Activated CD4-positive, alpha-beta T cell treated with anti-CD3 and anti-CD28 coated beads for 1 hour (primary cell): ENCODE results near the gene MUSTN1.

ENCODE experiments used
- DNase-seq: peaks from one replicate; pipeline ENCODE4 v3.0.0-alpha.2; 2020

The MUSTN1 gene

GRCh38 chr3:52834871-52835501, at the start of gene MUSTN1:
Gene MUSTN1, minus strand, starts transcription at chr3:52835019. Its CDS starts 71 bp downstream, at chr3:52834948.
- no peak for DNase-seq

DNA sequence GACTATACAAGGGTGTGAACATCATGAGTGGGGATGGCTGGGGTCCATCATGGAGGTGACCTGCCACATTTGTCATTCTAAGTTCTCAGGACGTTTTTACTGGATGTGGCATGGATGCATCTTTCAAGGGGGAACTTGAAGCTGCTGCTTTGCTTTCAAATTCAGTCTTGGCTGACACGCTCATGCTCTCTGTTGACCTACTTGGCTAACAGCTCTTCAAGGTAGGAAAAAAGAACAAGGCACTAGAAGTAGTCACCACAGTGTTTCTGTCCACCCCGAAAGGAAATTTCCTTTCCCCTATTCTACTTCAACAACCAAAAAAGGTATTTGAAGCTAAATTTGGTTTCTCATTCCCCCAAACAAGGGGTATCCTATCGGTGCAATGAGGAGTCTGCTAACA, 47.6 kb upstream of the MUSTN1 start:
- no peak for DNase-seq

- no peak for DNase-seq
Measured at GRCh38 chr3:52881871-52882270, 47.1 kb upstream of the MUSTN1 start.

DNA sequence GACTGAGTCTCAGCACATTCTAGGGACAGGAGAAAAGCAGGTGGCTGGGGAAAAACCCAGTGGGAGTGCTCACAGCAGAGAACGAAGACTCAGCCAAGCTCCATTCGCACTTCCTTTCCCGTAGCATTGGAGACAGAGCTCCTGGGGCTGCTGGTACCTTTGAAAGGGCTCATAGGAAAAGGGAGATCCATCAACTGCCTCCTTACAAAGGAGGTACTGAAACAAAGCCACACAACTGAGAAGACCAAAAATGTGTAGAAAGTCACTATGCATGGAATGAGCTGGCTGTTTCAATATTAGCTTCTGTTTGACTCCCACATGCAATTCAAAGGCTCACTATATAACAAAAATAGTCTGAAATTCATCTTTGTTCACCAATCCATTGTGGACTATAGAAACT, 45.7 kb upstream of the MUSTN1 start:
- no peak for DNase-seq

DNA sequence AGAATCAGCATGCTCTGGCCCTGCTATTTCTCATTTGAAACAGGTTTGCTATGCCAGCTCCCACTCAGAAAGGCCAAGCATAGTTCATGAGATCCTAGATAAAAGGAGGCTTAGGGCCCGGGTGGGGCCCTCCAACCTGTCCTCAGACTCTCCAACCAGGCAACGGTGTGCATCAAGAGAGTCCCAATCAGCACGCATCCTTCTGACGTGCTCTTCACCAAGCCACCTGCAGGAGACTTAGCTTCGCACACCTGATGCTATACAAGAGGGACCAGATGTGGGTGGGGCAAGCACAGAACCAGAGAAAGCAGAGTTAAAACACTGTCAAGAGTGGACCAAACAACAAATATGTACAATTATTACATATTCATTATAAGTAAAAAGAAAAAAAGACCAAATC, 45.2 kb upstream of the MUSTN1 start:
- DNase-seq = no peak

DNA sequence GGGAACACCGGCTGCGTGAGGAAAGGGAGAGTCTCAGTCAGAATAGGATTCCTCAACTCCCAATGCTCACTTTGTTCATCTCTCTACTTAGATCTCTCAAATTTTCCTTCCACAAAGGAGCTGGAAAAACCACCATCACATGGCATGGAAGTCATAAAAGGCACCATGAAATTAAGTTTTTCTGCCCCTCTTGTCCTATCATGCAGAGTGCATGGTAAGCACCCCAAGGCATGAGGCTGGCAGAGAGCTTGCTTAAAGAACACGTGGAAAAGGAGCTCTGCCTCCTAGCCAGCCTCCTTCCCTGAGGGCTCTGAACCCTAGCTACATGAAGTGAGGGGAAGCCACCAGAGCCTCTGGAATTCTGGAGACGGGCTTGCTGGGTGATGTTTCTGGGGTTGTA, 44.8 kb upstream of the MUSTN1 start:
- no peak for DNase-seq

DNA sequence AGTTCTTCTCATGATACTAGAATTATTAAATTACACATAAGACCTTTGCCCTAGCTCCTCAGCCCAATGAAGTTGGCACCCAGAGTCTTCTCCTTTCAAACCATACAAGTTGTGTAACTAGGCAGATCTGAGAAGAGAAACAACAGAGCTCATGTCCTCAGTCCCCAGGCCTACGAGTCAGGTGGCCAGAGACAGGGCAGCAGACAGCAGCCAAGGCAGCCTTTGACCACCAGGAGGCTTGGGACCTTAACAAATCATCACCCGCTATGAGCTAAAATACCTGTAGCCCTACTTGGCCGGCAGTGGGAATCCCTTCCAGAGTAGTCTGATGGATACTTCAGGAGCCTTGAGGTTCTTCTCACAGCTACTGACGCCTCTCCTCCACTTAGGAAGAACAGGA, 44.3 kb upstream of the MUSTN1 start:
- no peak for DNase-seq

DNA sequence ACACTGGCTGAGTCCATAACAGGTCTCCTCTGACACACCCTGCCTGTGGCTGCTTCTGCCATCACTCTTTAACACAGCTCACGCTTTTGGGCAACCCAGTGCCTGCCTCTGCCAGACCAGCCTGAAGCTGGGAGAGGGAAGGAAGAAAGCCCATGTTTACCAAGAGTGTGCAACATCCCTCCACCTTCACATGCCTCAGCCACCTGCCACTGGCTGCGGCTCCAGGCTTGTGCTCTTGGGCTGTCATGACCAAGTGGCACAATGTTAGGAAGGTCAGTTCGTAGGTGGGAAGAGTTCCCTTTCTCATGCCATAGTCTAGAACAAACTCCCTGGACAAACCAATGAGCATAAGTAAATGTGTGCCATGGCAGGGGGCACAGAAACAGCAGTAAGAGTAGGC, 42.3 kb upstream of the MUSTN1 start:
- DNase-seq = no peak

DNA sequence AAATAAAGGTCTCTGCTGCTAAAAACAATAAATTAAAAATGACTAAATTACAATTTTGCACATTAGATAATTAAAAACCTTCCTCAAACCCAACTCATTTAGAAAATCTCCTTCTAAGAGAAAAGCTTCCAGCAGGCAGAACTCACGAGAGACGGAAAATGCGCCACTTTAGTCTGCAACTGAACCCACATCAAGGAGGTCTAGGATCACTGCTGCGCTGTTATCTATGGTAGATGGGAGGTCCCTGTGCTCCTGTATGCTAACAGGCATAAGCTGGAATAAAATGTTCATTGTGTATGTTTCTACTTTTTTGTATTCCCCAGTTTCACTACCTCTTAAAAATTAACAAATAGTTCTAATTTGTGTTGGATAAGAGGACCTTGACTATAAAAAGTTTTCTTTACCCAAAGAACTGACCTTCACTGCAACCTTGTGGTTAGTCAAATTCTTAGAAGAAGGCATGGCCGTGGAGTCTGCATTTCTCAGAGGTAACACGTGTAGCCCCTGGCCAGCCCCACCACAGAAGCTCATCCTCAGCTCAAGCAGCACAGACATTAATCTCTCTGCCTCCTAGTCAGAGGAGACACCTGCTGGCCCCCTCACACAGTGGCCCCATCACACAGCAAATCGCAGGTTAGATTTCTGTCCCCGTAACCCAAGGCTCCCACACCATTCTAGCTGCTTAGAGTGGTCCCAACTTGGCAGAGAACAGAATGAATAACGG, 40.2 kb upstream of the MUSTN1 start:
- no peak for DNase-seq

GRCh38 chr3:52874160-52874701, 39.4 kb upstream of the MUSTN1 start:
- DNase-seq = no peak

DNA sequence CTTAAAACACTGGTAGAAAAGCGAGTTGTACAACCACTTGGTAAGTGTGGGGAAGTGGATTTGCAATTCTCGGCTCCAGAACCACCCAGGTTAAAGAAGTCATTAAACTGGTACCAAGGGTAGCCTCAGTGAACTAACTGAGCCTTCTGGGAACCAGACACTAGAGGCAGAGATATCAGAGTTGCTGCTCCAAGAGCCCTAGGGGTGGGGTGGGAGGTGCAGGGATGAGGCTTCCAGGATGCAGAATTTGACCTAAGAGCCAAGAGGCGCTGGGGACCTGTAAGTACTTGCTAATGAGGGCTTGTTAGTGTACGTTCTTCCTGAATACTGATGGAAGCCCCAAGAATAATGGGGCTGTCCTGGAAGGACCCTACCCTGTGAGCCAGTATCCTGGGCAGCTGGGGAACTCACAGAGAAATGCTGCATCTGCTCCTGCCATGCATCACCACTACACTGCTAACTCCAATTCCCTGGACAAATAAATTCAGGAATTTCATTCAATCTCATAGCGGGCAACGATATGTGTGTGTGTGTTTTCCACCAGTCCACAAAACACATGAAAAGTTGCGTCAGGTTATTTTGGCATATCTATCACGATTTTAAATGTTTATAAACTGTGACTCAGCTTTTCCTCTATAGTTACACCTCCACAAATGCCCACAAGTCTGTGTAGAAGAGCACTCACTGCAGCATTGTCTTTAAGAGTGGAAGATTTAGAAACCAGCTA, 38.8 kb upstream of the MUSTN1 start:
- DNase-seq = no peak

GRCh38 chr3:52872245-52872644, 37.4 kb upstream of the MUSTN1 start:
- no peak for DNase-seq

DNA sequence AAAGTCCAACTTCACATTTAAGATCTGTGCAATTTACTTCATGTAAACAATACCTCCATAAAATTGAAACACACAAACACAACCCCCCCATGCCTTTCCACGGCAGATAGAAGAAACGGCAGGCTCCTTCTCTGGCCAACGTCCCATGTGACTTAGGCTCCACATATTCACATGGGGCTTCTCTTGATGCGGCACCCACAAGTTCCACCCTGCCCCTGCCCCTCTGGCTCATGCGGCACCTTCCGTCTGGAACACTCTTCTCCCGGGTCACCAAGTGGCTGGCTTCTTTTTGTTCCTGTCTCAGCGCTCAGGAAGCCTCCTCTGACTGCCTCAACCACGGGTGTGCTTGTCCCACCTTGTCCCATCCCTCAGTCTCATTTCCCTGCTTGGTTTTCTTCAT, 36.9 kb upstream of the MUSTN1 start:
- no peak for DNase-seq

GRCh38 chr3:52870471-52870870, 35.7 kb upstream of the MUSTN1 start:
- DNase-seq = no peak

GRCh38 chr3:52866427-52866826, 31.6 kb upstream of the MUSTN1 start:
- DNase-seq = no peak

DNA sequence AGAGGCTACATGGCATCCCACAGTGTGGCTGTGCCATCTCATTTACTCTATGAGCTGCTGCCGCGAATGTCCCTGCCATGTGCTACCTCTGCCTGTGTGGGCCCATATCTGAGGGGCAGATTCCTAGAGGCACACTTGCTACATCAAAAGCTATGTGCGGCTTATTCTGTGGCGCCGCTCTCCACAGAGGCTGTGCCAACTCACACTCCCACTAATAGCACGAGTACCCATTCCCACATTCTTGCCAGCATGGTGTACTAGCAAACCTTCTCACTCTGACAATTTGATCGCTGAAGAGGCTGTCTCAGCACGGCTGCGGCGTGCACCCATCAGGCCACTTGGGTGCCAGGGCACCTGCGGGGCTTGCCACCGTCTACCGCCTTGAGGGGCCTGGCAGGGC, 31.2 kb upstream of the MUSTN1 start:
- no peak for DNase-seq

GRCh38 chr3:52860424-52860768, 25.6 kb upstream of the MUSTN1 start:
- DNase-seq = no peak

DNA sequence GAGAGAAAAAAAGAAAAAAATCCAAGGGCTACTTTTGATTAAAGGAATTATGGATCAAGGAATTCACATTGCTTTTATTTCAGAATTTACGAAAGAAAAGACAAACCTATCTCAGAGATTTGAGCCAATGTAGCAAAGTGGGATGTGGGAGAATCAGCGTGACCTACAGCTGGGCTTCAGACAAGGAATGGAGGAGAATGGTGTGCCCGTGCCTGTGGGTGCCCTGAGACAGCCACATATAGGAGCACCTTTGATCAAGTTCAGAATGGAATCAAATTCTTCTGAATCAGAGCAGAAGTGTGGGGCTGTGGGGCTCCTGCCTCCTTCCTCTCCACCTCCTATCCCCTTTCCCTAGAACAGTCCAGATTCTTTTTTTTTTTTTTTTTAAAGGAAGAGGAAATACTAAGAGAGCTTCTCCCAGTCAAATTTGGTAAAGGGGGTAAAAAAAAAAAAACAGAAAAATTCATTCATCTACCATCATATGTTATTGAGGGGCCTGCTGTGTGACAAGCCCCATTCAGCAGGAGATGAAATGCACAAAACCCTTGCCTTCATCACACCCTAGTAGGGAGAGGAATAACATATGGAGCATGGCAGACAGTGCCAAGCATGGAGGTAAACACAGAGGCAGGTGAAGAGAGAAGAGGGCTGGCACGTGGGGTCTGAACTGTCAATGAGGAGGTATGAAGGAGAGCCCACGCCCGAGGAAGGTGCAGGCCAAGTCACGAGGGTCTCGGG, 25.0 kb upstream of the MUSTN1 start:
- DNase-seq = no peak

DNA sequence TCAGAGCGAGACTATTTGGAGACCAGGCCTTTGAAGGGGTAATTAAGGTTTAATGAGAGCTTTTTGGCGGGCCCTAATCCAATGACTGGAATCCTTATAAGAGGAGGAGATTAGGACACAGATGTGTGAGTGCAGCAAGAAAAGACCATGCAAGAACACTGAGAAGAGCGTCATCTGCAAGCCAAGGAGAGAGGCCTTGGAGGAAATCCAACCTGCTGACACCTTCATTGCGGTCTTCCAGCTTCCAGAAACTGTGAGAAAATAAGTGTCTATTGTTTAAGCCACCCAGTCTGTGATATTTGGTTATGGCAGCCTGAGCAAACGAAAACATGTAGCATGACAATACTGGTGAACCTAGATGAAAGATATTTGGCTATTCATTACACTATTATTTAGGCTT, 23.0 kb upstream of the MUSTN1 start:
- no peak for DNase-seq

- DNase-seq = no peak
Measured at GRCh38 chr3:52857133-52857532, 22.3 kb upstream of the MUSTN1 start.

- no peak for DNase-seq
Measured at GRCh38 chr3:52856666-52857065, 21.8 kb upstream of the MUSTN1 start.

- no peak for DNase-seq
Measured at GRCh38 chr3:52854013-52854412, 19.2 kb upstream of the MUSTN1 start.

GRCh38 chr3:52852419-52852818, 17.6 kb upstream of the MUSTN1 start:
- no peak for DNase-seq
